ENCODE results near the gene TCAIM. TPM values are rescaled to one million over a fixed set of nuclear protein-coding genes. Genes with fewer than 3 reads are reported as not detected.

The TCAIM gene
- total RNA-seq, 1 donor from 2014 or later, result 33.2 TPM

DNA sequence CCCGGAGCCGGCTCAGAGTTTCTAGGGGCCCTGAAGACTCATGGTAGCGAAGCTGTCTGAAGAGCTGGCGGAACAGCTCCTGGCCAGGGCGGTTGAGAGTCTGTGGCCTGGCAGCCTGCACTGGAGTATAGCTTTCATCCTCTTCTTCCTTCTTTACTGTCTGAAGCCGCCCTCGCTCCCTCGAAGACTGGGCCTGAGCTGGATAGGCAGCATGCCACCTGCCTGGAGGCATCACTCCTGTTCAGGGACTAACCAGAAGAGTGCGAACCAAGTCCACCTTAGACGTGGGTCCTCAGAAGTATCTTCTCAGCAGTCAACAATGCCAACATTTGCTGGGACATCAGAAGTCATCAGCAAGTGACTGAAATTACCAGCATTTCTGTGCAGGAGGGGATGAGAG, 116.8 kb downstream of the TCAIM start:
- intact Hi-C loops (cut with DNase I), result no loop called here
- Histone ChIP-seq H3K27me3 (no peaks in the 10 kb centered on the region), H3K27ac (no peak overlapping the region), H3K4me1 (no peaks in the 10 kb centered on the region), H3K36me3 (peaks cover 68% of the 10 kb centered on the region), H3K4me3 (no peak overlapping the region), H3K9me3 (no peaks in the 10 kb centered on the region)
- TF ChIP-seq, protein P1, sequence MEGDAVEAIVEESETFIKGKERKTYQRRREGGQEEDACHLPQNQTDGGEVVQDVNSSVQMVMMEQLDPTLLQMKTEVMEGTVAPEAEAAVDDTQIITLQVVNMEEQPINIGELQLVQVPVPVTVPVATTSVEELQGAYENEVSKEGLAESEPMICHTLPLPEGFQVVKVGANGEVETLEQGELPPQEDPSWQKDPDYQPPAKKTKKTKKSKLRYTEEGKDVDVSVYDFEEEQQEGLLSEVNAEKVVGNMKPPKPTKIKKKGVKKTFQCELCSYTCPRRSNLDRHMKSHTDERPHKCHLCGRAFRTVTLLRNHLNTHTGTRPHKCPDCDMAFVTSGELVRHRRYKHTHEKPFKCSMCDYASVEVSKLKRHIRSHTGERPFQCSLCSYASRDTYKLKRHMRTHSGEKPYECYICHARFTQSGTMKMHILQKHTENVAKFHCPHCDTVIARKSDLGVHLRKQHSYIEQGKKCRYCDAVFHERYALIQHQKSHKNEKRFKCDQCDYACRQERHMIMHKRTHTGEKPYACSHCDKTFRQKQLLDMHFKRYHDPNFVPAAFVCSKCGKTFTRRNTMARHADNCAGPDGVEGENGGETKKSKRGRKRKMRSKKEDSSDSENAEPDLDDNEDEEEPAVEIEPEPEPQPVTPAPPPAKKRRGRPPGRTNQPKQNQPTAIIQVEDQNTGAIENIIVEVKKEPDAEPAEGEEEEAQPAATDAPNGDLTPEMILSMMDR (IDR thresholded peaks at IDR 0.05), result no peak
- ATAC-seq (no peak), DNase-seq (no peak)

Other genes with a start within 250 kb of the TCAIM start
- not detected for gene TOPAZ1, start 96.9 kb upstream of the TCAIM start, total RNA-seq
- 19.8 TPM for gene ZNF445, start 138.9 kb downstream of the TCAIM start, total RNA-seq
- 3.6 TPM for gene ZKSCAN7, start 216.4 kb downstream of the TCAIM start, total RNA-seq
- 5.9 TPM for gene ZNF660, start 246.2 kb downstream of the TCAIM start, total RNA-seq